ENCODE measurements around the gene TTN. TPM values are rescaled to one million over a fixed set of nuclear protein-coding genes. Genes with fewer than 3 reads are reported as not detected.

Gene TTN
- polyA plus RNA-seq, 3 donors = under 0.01 to 0.12 (median 0.08) TPM

DNA sequence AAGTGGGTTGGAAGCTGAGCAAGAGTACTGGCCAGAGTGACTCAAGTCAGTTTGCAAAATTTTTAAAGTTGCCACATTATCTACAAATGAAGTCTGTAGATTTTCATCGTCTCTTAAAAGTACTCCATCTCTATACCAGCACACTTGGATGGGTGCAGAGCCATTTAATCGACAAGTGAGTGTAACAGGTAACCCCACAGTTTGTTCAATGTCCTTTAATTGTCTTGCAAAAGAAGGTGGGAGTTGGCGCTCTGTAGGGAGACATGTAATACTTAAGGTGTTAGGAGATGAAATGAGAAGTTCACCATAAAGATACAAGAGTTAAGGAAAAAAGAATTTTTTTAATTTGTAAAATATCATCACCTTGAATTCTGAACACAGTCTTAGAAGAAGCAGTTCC lies 84.9 kb downstream of the TTN start:
- H3K27ac Mint-ChIP-seq = no peak overlapping the region
- Histone ChIP-seq H3K9ac (ENCODE audit: insufficient read depth, low read length, poor library complexity, severe bottlenecking) (no peak overlapping the region), H3K79me2 (ENCODE audit: insufficient read depth, low read length) (no peaks in the 10 kb centered on the region), H3K4me2 (replicated peaks; ENCODE audit: extremely low read depth, low read length, poor library complexity, severe bottlenecking) (no peak overlapping the region), H3K4me1 (ENCODE audit: control insufficient read depth in 1 of 2, insufficient read depth in 2 of 2, low read length in 2 of 2) (no peaks in the 10 kb centered on the region), H2AFZ (ENCODE audit: insufficient read depth, low read depth, low read length, poor library complexity, severe bottlenecking) (no peak overlapping the region), H4K20me1 (ENCODE audit: insufficient read depth, low read length) (no peaks in the 10 kb centered on the region), H3K27me3 (ENCODE audit: control insufficient read depth in 2 of 2, insufficient read depth in 2 of 2, low read length in 2 of 2) (no peaks in the 10 kb centered on the region), H3K4me3 (replicated peaks in 1 of 3; ENCODE audit: low read depth in 2 of 3, low read length in 3 of 3) (no peak overlapping the region), H3K9me3 (replicated peaks in 1 of 2; ENCODE audit: control insufficient read depth in 1 of 2, insufficient read depth in 1 of 2, low read length in 2 of 2) (no peaks in the 10 kb centered on the region), H3K27ac (ENCODE audit: low read depth in 1 of 2, low read length in 2 of 2) (no peak overlapping the region), H3K36me3 (replicated peaks in 1 of 2; ENCODE audit: control insufficient read depth in 1 of 2, insufficient read depth in 2 of 2, low read length in 2 of 2) (no peaks in the 10 kb centered on the region)
- peaks cover 0 to 3% (median 0%) of the 10 kb centered on the region in 7 donors for H3K9me3 Mint-ChIP-seq
- intact Hi-C loops (cut with micrococcal nuclease) = no loop called here
- H3K4me3 Mint-ChIP-seq = no peak overlapping the region
- H3K4me1 Mint-ChIP-seq = peaks cover 2% of the 10 kb centered on the region
- WGBS (ENCODE audit: insufficient coverage) = no CpG with 5 or more reads among the region's 3 CpGs
- no peak for TF ChIP-seq CTCF (IDR thresholded peaks at IDR 0.05)
- H3K27me3 Mint-ChIP-seq (ENCODE audit: low read depth in 3 of 3) = peaks cover 0 to 3% (median 2%) of the 10 kb centered on the region in 3 donors
- DNase-seq = no peak
- no peaks in the 10 kb centered on the region for H3K36me3 Mint-ChIP-seq

- no peak for TF ChIP-seq CTCF (IDR thresholded peaks at IDR 0.05)
- H3K27ac Mint-ChIP-seq = no peak overlapping the region
- H3K4me3 Mint-ChIP-seq = no peak overlapping the region
- no peak for DNase-seq
- WGBS (ENCODE audit: insufficient coverage) = 86% methylated on average over 6 of the region's 9 CpGs
- Histone ChIP-seq H3K27ac (ENCODE audit: low read depth in 1 of 2, low read length in 2 of 2) (no peak overlapping the region), H2AFZ (ENCODE audit: insufficient read depth, low read depth, low read length, poor library complexity, severe bottlenecking) (no peak overlapping the region), H3K4me2 (replicated peaks; ENCODE audit: extremely low read depth, low read length, poor library complexity, severe bottlenecking) (no peak overlapping the region), H3K9ac (ENCODE audit: insufficient read depth, low read length, poor library complexity, severe bottlenecking) (no peak overlapping the region), H3K79me2 (ENCODE audit: insufficient read depth, low read length) (no peaks in the 10 kb centered on the region), H3K9me3 (replicated peaks in 1 of 2; ENCODE audit: control insufficient read depth in 1 of 2, insufficient read depth in 1 of 2, low read length in 2 of 2) (no peaks in the 10 kb centered on the region), H3K36me3 (replicated peaks in 1 of 2; ENCODE audit: control insufficient read depth in 1 of 2, insufficient read depth in 2 of 2, low read length in 2 of 2) (no peaks in the 10 kb centered on the region), H4K20me1 (ENCODE audit: insufficient read depth, low read length) (no peaks in the 10 kb centered on the region), H3K4me1 (ENCODE audit: control insufficient read depth in 1 of 2, insufficient read depth in 2 of 2, low read length in 2 of 2) (no peaks in the 10 kb centered on the region), H3K27me3 (ENCODE audit: control insufficient read depth in 2 of 2, insufficient read depth in 2 of 2, low read length in 2 of 2) (no peaks in the 10 kb centered on the region), H3K4me3 (replicated peaks in 1 of 3; ENCODE audit: low read depth in 2 of 3, low read length in 3 of 3) (no peak overlapping the region)
- intact Hi-C loops (cut with micrococcal nuclease) = no loop called here
- H3K9me3 Mint-ChIP-seq = peaks cover 0 to 3% (median 0%) of the 10 kb centered on the region in 7 donors
- H3K4me1 Mint-ChIP-seq = no peaks in the 10 kb centered on the region
- H3K36me3 Mint-ChIP-seq = no peaks in the 10 kb centered on the region
- H3K27me3 Mint-ChIP-seq (ENCODE audit: low read depth in 3 of 3) = peaks cover 0 to 2% (median 0%) of the 10 kb centered on the region in 3 donors
Observed at GRCh38 chr2:178718988-178719387, 88.2 kb downstream of the TTN start.

Data from CD14-positive monocyte (primary cell).